H9 (cell line): Measurements from ENCODE around the gene CSTPP1. TPM values are rescaled to one million over a fixed set of nuclear protein-coding genes. Genes with fewer than 3 reads are reported as not detected.

Experiments used
- DNase-seq: peaks from one replicate; pipeline ENCODE4 v3.0.0-alpha.2; 2017
- H2AFZ ChIP-seq: one replicate; pipeline ENCODE4 v1.6.1; 2013; ENCODE audit warnings: mild to moderate bottlenecking, low read length, control low read depth, moderate library complexity
- H2AK5ac ChIP-seq: 2 replicates; pipeline ENCODE4 v1.6.1; 2013; ENCODE audit warnings: low read length, control low read depth, mixed read lengths; ENCODE audit not compliant: insufficient read length
- H2BK120ac ChIP-seq: one replicate; pipeline ENCODE4 v1.6.1; 2013; ENCODE audit warnings: low read depth, mild to moderate bottlenecking, low read length, control low read depth, inconsistent platforms; ENCODE audit not compliant: poor library complexity, severe bottlenecking
- H2BK12ac ChIP-seq: 2 replicates; pipeline ENCODE4 v1.6.1; 2013; ENCODE audit warnings: low read length, control low read depth, mixed read lengths, low read depth; ENCODE audit not compliant: insufficient read length
- H2BK15ac ChIP-seq: 2 replicates; pipeline ENCODE4 v1.6.1; 2013; ENCODE audit warnings: low read depth, low read length, control low read depth
- H2BK20ac ChIP-seq: one replicate; pipeline ENCODE4 v1.6.1; 2013; ENCODE audit warnings: low read depth, mild to moderate bottlenecking, low read length, control low read depth, inconsistent platforms; ENCODE audit not compliant: poor library complexity, severe bottlenecking
- H2BK5ac ChIP-seq: 2 replicates; pipeline ENCODE4 v1.6.1; 2013; ENCODE audit warnings: low read length, control low read depth, mixed read lengths; ENCODE audit not compliant: insufficient read length
- H3K14ac ChIP-seq: 2 replicates; pipeline ENCODE4 v1.6.1; 2013; ENCODE audit warnings: low read length, control low read depth; ENCODE audit not compliant: insufficient read depth
- H3K18ac ChIP-seq: 2 replicates; pipeline ENCODE4 v1.6.1; 2013; ENCODE audit warnings: low read depth, mild to moderate bottlenecking, mixed read lengths, low read length, control low read depth; ENCODE audit not compliant: insufficient read length
- H3K23ac ChIP-seq: 2 replicates; pipeline ENCODE4 v1.6.1; 2013; ENCODE audit warnings: low read length, control low read depth, mixed read lengths, low read depth; ENCODE audit not compliant: insufficient read length
- H3K23me2 ChIP-seq: 2 replicates; pipeline ENCODE4 v1.6.1; 2013; ENCODE audit warnings: low read depth, mild to moderate bottlenecking, mixed read lengths, low read length, control low read depth; ENCODE audit not compliant: insufficient read length, poor library complexity, severe bottlenecking
- H3K27ac ChIP-seq: 2 replicates; pipeline ENCODE4 v1.5.1; 2013; ENCODE audit warnings: low read length, control low read depth, mixed read lengths, low read depth; ENCODE audit not compliant: insufficient read length
- H3K27me3 ChIP-seq: 2 replicates; pipeline ENCODE4 v1.6.1; 2013; ENCODE audit warnings: low read length, control low read depth, inconsistent platforms; ENCODE audit not compliant: insufficient read depth
- H3K4ac ChIP-seq: 2 replicates; pipeline ENCODE4 v1.6.1; 2013; ENCODE audit warnings: low read depth, mild to moderate bottlenecking, control low read depth, inconsistent platforms, low read length, moderate library complexity
- H3K4me1 ChIP-seq: 2 replicates; pipeline ENCODE4 v1.6.1; 2013; ENCODE audit warnings: low read length, control low read depth, inconsistent platforms; ENCODE audit not compliant: insufficient read depth
- H3K4me2 ChIP-seq: 2 replicates; pipeline ENCODE4 v1.6.1; 2013; ENCODE audit warnings: low read length, control low read depth, mixed read lengths; ENCODE audit not compliant: insufficient read length, insufficient read depth
- H3K56ac ChIP-seq: 2 replicates; pipeline ENCODE4 v1.6.1; 2013; ENCODE audit warnings: low read depth, mild to moderate bottlenecking, mixed read lengths, low read length, control low read depth; ENCODE audit not compliant: insufficient read length
- H3K79me1 ChIP-seq: 2 replicates; pipeline ENCODE4 v1.6.1; 2013; ENCODE audit warnings: low read depth, mild to moderate bottlenecking, moderate library complexity, low read length, control low read depth, inconsistent platforms; ENCODE audit not compliant: insufficient read depth, poor library complexity, severe bottlenecking
- H3K79me2 ChIP-seq: 2 replicates; pipeline ENCODE4 v1.6.1; 2013; ENCODE audit warnings: low read length, control low read depth, inconsistent platforms; ENCODE audit not compliant: insufficient read depth
- H3K9ac ChIP-seq: 2 replicates; pipeline ENCODE4 v1.6.1; 2013; ENCODE audit warnings: low read length, control low read depth, mixed read lengths; ENCODE audit not compliant: insufficient read length; ENCODE audit errors: extremely low read depth
- H3K9me3 ChIP-seq: one replicate; pipeline ENCODE4 v1.6.1; 2013; ENCODE audit warnings: low read depth, low read length, inconsistent platforms; ENCODE audit not compliant: control insufficient read depth
- H3T11ph ChIP-seq: one replicate; pipeline ENCODE4 v1.6.1; 2013; ENCODE audit warnings: mild to moderate bottlenecking, low read length, control low read depth, inconsistent platforms
- H4K20me1 ChIP-seq: one replicate; pipeline ENCODE4 v1.6.1; 2013; ENCODE audit not compliant: control insufficient read depth, insufficient read length, insufficient read depth
- H4K5ac ChIP-seq: 2 replicates; pipeline ENCODE4 v1.6.1; 2013; ENCODE audit warnings: low read depth, mild to moderate bottlenecking, mixed read lengths, low read length, control low read depth; ENCODE audit not compliant: insufficient read length
- H4K8ac ChIP-seq: replicated peaks from 2 replicates; pipeline ENCODE4 v1.6.1; 2013; ENCODE audit warnings: low read length, control low read depth, mixed read lengths, low read depth; ENCODE audit not compliant: insufficient read length
- H4K91ac ChIP-seq: 2 replicates; pipeline ENCODE4 v1.6.1; 2013; ENCODE audit warnings: low read depth, mild to moderate bottlenecking, moderate library complexity, mixed read lengths, low read length, control low read depth; ENCODE audit not compliant: insufficient read length
- H3K27ac Mint-ChIP-seq, 3 experiments: 2 replicates in 2 of 3; 3 replicates in 1 of 3; pipeline ENCODE4 v1.8.0; 2020 to 2021; ENCODE audit warnings: mixed read lengths in 3 of 3, mild to moderate bottlenecking in 1 of 3, moderate library complexity in 1 of 3
- H3K27me3 Mint-ChIP-seq: 2 replicates; pipeline ENCODE4 v1.8.0; 2021; ENCODE audit warnings: low read depth, mild to moderate bottlenecking, moderate library complexity, mixed read lengths
- H3K36me3 Mint-ChIP-seq, 3 experiments: 2 replicates in 2 of 3; 3 replicates in 1 of 3; pipeline ENCODE4 v1.8.0; 2020 to 2021; ENCODE audit warnings: low read depth in 3 of 3, mixed read lengths in 3 of 3; ENCODE audit not compliant: insufficient read depth in 1 of 3
- H3K4me1 Mint-ChIP-seq, 2 experiments: 2 replicates each; pipeline ENCODE4 v1.8.0; 2020; ENCODE audit warnings: mixed read lengths in 2 of 2
- H3K4me3 Mint-ChIP-seq, 2 experiments: 2 replicates in 1 of 2; 3 replicates in 1 of 2; pipeline ENCODE4 v1.8.0; 2020 to 2021; ENCODE audit warnings: mild to moderate bottlenecking in 2 of 2, mixed read lengths in 2 of 2, moderate library complexity in 1 of 2
- H3K9me3 Mint-ChIP-seq, 2 experiments: 2 replicates in 1 of 2; 3 replicates in 1 of 2; pipeline ENCODE4 v1.8.0; 2020; ENCODE audit warnings: mild to moderate bottlenecking in 2 of 2, mixed read lengths in 2 of 2, moderate library complexity in 1 of 2
- CTCF ChIP-seq: fragments of 200-600 bp; sonication (generic); conservative IDR thresholded peaks from 3 replicates; pipeline ENCODE4 v1.8.0; 2021; ENCODE audit warnings: antibody characterized with exemption, mild to moderate bottlenecking
- WGBS: extraction: QIAGEN DNeasy Blood & Tissue Kit; methylation state at CpG from one replicate; pipeline ENCODE4 v1.1.7; 2013; ENCODE audit warnings: missing lambda C conversion rate, low lambda C conversion rate, mixed read lengths; ENCODE audit not compliant: insufficient read length; ENCODE audit errors: extremely low coverage; 5-methylcytosine and 5-hydroxymethylcytosine counted together
- total RNA-seq: library from RNA; stranded (reverse); gene quantifications from 2 replicates; pipeline ENCODE4 v1.2.1, GENCODE V29; 2021

Gene CSTPP1
- total RNA-seq, 1 experiment from 2014 or later = 21.2 TPM

- H2AFZ ChIP-seq = no peak overlapping the region
- no peak overlapping the region for H3K27ac ChIP-seq
- H2AK5ac ChIP-seq = no peak overlapping the region
- no peaks in the 10 kb centered on the region for H3K4me1 ChIP-seq
- no peaks in the 10 kb centered on the region for H3K27me3 ChIP-seq
- no peaks in the 10 kb centered on the region for H3K79me2 ChIP-seq
- no peak for TF ChIP-seq CTCF
- no peak overlapping the region for H3K23ac ChIP-seq
- H2BK5ac ChIP-seq = no peak overlapping the region
- peak overlapping the region; percentile 16 for H3K9ac ChIP-seq
- H3T11ph ChIP-seq = no peak overlapping the region
- peaks cover 14% of the 10 kb centered on the region for H3K23me2 ChIP-seq
- no peak overlapping the region for H2BK15ac ChIP-seq
- peaks cover 18 to 19% of the 10 kb centered on the region in 2 experiments for H3K4me1 Mint-ChIP-seq
- no peak overlapping the region for H3K18ac ChIP-seq
- H3K27me3 Mint-ChIP-seq = peaks cover 17% of the 10 kb centered on the region
- H4K8ac ChIP-seq = no peak overlapping the region
- H2BK12ac ChIP-seq = no peak overlapping the region
- H3K14ac ChIP-seq = no peak overlapping the region
- peaks cover 2 to 16% (median 14%) of the 10 kb centered on the region in 3 experiments; a peak in 5 of 7 replicates for H3K36me3 Mint-ChIP-seq
- H4K5ac ChIP-seq = no peak overlapping the region
- H4K91ac ChIP-seq = no peak overlapping the region
- no peaks in the 10 kb centered on the region for H4K20me1 ChIP-seq
- no peaks in the 10 kb centered on the region for H3K9me3 Mint-ChIP-seq
- H3K9me3 ChIP-seq = no peaks in the 10 kb centered on the region
- no peaks in the 10 kb centered on the region for H3K79me1 ChIP-seq
- no peak overlapping the region for H2BK120ac ChIP-seq
- H3K4ac ChIP-seq = no peak overlapping the region
- no peak overlapping the region for H3K56ac ChIP-seq
- H3K27ac Mint-ChIP-seq = peak overlapping the region in 1 of 3 experiments; percentile 85; a peak in 3 of 7 replicates
- no CpG with 5 or more reads among the region's 7 CpGs for WGBS
- H3K4me2 ChIP-seq = no peak overlapping the region
- DNase-seq = no peak
- peak overlapping the region in 1 of 2 experiments; percentile 60; a peak in 1 of 5 replicates for H3K4me3 Mint-ChIP-seq
- H2BK20ac ChIP-seq = no peak overlapping the region
These were observed 247.4 kb downstream of the CSTPP1 start for GRCh38 chr11:47183969-47184368.
